HK-2 (cell line): ENCODE results near the gene SORCS2.

Experiments
- DNase-seq: peaks from one replicate; pipeline ENCODE4 v3.0.0-alpha.2; 2018; ENCODE audit not compliant: unreplicated experiment

SORCS2 gene

DNA sequence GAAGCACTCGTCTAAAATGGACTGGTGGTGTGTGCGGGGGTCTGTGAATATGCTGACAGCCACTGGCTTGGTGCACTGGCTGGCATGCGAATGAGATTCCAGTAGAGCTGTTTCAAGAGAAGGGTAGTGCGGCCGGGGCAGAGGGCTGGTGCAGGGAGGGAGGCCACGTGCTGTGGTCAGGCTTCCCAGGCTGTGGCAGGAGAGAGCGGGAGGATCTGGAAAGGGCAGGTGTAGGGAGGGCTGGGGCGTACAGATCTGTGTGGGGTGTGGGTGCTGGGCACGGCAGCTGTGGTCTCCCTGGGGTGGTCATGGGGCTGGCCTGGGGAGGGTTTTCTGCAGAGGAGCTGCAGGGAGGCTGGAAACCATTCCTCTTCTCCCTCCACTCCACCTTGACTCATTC lies 30.2 kb downstream of the SORCS2 start:
- no peak for DNase-seq

DNA sequence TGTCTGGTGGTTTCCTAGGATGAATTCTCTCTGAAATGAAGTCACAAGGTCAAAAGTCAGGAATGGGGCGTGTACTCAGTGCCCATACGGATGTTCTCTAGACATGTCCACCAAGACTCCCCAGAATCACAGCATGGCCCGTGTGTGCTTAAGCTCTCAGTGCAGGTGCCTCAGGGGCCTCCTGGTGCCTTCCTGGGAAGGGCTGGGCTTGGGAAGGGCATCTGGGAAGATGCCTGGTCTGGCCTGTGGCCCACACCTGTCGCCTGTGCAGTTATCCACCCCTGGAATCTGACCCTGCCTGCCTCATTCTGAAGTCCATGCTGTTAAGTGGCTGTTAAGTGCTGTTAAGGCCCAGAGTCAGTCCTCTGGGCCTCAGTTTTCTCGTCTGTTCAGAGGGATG lies 31.2 kb downstream of the SORCS2 start:
- DNase-seq, result no peak

DNA sequence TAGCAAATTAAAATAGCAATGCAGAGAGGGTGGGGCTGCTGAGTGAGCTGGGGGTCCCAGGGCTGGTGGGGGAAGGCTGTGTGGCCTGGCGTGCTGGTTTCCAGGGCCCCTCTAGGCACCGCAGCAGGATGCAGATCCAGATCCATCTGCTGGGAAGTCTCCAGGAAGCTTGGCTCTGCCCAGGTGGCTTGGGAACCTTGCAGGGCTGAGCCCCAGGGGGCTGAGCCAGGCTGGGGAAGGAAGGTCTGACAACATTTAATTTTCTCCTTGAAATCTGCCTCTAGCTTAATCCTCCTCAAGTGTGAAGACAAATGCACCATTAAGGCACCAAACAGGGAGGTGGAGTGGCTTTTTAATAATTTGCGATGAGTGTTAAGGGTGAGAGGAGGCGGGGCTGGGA lies 31.7 kb downstream of the SORCS2 start:
- DNase-seq, result no peak

DNA sequence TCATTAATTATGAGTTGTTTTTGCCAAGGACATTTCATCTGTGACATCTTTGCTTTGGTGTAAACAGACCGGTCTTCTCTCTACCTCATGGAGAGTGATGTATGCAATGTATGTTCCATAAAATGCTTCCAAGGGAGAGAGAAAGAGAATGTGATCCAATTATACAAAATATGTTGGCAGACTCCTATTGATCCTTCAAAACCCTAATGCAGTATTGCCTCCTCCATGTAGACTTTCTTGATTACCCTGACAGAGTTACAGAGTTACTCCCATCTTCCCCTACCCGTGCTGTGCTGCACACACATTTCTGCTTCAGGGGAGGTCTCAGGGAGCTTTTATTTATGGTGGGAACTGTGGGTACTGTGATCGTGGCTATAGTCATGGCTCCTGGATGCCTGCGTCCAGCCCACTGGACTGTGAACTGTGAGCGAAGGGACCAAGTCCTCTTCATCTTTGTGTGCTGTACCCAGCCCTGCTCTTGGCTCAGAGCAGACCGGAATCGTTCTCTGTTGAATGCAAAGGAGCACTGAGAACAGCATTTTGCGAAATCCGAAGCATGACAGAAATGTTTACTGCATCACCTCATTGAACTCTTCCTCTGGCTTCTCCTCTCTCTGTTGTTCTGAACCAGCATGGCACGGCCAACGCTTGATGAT lies 32.7 kb downstream of the SORCS2 start:
- no peak for DNase-seq

DNA sequence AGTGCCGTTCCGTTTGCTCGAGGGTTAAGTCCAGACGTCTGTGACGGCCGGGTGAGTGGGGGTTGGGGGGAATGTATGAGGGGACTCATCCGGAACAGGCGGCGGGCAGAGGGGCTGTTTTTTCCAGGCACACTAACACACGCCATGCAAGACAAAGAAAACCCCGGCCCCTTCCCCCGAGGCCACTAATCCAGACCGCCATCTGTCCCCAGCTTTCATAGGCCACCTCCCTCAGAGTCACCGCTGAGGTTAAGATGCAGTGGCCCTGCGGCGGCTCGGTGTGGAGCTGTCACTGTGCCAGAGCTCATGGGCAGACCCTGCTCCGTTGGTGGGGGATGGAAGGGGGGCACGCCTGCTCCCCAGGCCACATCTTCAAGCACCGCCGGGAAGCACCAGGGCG lies 34.1 kb downstream of the SORCS2 start:
- DNase-seq, result no peak

DNA sequence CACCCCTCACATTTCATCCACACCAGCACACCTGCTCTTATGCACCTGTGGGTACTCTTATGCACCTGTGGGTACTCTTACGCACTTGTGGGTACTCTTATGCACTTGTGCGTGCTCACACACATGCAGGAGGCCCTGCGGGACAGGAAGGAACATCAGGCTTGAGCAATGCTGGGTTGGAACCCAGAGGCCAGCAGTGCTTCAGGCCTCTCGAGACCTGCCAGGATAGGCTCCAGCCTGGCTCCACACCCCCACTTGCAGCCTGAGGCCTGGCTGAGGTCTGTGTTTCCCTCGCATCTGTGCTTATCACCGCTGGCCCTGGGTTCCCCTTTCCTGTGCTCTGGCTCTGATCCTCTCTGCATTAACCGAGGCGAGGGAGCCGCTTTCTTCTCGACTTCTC lies 34.7 kb downstream of the SORCS2 start:
- no peak for DNase-seq

DNA sequence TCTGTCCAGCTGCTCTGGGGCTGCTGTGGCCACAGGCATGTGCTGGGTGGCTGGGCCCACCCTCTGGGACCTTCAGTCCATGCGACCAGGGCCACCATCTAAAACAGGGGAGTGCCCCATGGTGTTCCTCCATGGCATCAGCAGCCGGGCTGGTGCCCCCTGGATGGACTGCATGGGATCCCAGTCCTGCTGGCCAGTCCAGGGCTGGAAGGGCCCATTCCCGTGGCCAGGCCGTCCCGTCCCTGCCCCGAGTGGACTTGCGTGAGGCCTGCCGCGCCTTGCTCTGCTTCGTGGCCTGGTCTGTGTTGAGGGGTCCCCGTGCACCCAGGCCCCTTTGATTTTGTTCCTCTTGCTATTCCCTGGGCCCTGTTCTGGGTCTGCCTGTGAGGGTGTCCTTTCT lies 36.4 kb downstream of the SORCS2 start:
- no peak for DNase-seq

DNA sequence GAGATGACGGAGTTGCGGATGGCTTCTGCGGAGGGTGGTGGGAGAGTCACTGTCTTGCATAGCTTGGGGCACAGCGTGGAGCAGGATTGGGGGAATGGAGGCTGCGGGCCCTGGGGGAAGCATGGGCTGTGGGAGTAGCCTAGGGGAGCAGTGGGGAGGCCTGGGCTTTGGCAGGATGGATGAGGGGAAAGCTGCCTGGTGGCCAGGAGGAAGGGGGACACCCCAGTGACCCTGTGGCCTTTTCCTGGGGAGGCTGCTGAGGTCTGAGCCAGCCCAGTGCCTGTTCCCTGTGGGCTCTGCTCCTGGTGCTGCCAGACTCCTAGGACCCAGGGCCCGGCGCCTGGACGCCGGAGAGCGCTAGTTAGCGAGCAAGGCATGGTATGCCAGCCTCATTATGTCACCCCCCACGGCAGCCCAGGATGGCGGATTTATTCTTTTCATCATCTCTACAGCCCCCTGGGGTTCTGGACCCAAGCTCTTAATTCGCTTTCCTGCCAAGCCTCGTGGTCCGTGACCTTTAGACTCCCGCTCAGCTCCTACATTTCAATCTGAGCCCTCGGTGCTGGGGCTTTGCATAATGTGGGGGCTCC lies 39.8 kb downstream of the SORCS2 start:
- DNase-seq, result no peak

DNA sequence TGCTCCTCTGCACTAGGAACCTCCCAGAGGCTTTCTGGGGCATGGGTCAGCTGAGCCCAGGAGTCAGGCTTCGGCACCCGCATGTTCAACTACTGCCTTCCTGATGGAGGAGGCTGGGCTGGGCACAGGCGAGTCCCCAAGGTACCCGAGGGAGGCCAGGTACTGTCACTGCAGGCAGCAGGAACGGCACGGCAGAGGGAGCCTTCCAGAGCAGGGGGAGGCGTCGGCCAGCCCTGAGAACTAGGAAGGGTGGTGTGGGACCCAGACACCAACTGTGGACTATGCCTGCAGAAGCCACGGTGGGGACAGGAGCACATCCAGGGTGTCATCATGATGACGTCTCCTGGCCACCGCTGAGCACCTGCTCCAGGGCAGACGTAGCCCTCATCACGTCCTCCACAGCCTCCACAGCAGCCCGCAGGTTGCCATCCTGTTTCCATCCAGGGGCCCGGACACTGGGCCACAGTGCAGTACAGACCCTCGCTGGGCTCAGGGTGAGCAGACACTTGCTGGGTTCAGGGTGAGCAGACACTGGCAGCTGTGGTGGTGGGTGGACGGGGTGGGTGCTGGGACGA lies 40.8 kb downstream of the SORCS2 start:
- DNase-seq, result no peak

DNA sequence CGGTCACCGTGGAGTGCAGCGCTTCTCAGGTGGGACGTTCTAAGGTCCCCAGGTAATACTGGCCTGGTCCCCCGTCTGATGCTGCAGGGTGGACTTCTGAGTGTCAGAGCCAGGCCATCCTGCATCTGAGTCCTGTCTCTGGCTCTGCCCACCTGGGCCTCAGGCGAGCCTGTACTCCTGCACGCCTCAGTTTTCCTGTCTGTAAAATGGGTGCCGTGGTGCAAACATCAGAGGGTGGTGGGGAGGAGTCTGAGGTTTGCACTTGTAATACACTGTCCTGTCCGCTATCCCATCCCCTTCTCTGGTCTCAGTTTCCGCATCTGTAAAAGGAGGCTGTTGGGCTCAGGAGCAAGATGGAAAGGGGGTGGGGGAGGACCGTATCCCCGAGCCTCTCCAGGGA lies 41.3 kb downstream of the SORCS2 start:
- DNase-seq, result no peak

DNA sequence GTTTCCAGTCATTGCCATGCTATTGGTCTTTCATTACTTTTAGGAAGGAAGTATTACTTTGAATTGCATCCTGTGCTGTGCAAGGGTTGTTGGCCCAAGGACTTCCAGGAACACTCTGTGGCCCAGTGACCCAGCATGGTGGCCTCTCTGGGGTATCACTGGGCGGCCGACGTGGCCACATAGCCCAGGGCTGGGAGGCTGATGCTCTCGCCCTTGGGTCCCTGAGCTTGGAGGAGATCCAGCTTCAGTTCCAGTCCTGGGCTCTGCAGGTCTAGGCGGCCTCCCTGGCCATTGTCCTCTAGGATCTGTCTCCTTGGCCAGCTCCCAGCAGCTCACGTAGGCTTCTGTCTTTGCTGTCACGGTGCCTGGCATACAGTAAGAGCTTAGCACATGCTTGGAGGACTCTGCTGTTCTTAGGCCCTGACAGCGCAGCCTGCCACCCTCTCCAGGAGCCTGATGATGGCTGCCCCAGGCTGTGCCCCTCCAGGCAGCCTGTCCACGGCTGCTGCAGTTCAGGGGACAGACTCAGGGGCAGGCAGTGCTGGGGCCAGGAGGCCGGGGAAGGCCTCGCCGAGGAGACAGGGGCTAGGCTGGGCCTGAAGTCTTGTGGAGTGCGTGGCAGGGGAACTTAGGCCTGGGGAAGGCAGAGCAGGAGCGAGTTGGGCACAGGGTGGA lies 42.2 kb downstream of the SORCS2 start:
- no peak for DNase-seq

DNA sequence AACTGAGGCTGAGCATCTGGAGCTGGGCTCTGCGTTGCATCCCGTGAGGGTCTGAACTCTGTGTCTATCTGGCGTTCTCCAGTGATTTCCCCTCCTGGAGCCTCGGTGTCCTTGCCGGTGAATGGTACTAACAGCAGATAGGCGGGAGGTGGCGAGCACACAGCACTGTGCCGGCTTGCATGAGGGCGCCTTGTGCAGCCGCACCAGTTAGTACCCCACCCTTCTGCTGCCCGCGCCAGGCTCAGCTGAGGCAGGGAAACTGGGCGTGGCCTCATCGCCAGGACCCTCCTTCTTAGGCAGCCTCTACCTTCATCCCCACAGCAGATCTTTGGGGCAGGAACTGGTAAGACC lies 42.7 kb downstream of the SORCS2 start:
- DNase-seq, result no peak

DNA sequence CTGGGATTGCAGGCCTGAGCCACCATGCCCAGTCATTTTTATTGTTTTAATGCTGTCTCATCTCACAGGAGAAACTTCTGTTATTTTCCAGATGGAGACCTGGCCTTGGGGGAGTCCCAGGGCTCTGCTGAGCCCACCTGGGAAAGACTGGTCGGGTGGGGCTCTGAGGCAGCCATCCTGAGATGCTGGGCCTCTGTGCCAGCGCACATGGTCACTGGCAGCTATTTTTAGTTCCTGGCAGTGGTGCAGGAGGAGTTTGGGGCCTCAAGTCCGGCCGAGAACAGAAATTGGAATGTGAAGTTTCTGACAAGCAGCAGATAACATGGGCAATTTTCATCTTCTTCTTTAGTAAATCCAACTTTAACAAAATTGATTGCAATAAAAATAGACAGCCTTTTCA lies 44.5 kb downstream of the SORCS2 start:
- no peak for DNase-seq

DNA sequence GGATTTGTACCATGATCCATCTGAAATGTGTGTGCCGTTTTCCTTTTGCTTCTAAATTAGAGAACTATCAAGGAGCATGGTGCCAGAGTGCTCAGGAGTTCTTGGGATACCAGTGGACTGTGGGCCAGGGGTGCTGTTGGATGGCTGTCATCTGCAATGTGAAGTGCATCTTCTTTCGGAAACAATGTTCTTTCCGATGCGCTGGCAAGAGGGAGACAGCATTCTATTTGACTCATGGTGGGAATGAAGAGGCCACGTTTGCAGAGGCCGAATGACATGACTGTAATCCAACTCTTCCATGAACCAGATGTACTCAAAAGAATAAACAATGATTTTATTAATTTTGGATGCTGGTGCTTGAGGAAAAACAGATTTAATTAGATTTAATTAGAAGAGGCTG lies 45.5 kb downstream of the SORCS2 start:
- DNase-seq, result no peak

DNA sequence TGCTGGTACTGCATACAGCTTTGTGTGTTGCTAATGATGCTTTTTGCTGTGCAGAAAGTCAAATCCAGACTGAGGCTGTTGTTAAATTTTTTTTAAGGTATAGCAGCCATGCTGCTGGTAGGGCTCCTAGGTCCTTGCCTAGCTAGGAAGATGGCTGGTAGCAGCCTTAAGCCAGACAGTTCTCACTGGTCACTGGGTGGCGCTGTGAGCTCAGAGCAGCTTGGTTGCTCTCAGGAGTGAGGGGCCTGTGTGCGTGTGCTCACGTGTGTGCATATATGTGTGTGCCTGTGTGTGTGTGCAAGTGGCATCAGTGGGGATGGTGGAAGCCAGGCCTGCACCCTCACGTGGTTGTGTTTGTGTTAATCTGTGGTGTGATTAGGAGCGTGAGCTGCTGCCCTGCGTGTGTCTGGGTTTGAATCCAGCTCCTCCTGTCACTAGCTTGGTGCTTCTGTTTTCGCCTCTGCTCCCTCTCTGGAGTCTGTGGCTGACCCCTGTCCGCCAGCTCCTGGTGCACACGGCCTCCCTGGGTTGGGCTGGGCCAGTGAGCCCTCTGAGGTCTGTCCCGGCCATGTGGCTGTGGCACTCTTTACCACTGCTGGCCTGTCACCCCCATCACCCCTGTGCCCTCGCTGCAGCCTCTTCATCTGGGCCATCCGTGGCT lies 46.1 kb downstream of the SORCS2 start:
- DNase-seq, result no peak

DNA sequence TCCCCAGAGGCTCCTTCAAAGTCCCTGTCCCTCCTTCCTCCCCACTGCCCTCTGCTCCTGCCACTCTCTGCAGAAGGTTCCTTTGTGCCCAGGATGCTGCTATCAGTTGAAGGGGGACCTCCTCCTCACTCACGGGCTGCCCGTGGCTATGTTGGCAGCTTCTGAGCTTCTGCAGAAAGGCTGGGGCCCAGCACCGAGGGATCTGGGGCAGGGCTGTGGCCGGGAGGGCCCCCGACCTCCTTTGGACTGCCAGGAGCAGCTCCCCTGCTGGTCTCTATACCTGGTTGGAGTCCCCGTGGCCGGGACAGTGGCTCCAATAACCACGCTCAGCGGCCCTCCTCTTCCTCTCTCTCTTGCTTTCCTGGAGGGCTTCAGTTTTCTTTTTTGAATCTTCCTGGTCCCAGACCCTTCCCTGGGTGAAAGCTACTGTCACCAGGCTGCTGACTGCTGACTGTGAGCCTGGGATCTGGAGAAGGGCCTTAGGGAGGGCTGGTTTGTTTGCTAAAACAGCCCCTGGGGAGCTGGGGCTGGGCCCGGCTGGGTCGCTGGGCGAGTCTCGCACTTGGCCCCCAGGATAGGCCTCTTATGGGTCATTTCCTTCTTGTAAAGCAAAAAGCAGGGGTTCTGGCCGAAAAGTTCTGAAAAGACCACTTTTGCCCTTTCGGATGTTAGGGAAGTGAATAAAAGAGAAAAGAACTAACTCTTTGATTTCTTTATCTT lies 46.9 kb downstream of the SORCS2 start:
- DNase-seq, result no peak

DNA sequence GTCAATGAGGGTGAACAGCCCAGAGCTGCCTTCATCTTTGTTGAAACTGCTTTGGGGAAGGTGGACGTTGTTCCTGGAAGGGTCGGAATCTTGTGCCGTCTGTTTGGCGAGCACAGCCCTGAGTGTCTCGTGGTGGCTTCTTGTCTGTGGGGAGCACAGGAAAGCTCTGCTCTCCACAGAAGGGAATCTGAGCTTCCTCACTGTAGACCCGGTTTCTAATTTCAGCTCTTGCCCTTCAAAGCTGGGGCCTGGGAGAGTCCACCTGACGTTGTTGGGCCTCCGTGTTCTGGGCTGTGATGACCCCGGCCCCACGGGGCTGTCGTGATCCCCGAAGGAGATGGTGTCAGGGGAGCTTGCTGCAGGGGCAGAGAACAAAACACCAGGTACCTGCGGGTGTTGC lies 47.5 kb downstream of the SORCS2 start:
- no peak for DNase-seq

DNA sequence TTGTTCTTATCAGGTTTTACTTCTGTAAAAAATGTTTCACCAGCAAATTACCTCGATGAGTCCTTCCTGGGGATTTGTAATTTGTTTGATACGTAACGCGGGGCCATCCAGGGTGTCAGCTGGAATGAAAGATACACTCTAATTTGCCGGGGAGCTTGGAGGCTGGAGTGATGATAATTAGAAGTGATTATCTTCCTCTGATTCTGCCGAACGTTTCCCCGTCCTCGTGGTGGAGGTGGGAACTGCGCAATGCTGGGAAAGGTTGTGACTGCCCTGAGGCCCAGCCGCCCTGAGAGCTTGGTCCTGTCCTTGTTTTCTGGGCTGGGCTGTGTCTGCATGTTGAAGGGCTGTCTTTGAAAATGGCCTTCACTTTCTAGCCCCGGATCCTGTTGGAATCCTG lies 48.0 kb downstream of the SORCS2 start:
- DNase-seq, result no peak

DNA sequence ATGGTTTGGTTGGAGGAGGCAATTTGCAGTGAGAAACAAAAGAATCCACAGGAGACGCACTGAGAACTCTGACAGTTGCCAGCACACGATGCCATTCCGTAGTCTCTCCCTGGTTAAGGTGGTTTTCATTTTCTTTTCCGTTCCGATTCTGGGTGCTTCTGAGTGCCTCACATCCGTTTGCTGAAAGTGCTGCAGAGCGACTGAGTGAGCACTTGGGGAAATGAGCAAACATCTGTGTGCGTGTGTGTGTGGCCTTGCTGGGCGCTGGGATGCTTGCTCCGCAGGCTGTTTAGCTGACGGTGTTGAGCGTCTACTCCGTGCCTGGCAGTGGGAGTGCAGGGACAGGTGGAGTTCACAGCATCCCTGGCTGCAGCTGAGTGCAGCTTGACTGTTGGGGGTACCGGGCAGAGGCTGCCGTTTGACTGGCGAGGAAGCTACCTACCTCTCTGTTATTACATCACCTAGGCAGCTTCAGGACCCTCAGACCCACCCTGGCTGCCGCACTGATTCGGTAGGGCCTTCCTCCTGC lies 49.3 kb downstream of the SORCS2 start:
- no peak for DNase-seq

DNA sequence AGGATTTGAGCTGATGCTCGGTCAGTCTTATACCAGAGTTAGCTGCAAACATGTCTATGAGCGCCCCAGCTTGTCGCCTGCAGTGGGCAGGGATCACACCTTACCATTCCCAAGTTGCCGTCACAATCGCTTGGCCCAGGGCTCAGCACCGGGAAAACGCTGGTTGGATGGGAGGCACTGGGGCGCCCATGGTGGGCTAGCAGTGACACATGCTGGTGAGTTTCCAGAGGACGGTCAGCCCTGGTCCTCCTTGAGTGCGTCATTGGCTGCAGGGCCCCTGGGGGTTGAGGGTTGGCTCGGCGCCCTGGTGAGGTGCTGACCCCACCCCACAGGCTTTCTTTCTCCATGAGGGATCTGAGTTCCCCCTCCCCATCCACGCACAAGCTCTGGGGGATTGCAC lies 50.4 kb downstream of the SORCS2 start:
- DNase-seq, result no peak

DNA sequence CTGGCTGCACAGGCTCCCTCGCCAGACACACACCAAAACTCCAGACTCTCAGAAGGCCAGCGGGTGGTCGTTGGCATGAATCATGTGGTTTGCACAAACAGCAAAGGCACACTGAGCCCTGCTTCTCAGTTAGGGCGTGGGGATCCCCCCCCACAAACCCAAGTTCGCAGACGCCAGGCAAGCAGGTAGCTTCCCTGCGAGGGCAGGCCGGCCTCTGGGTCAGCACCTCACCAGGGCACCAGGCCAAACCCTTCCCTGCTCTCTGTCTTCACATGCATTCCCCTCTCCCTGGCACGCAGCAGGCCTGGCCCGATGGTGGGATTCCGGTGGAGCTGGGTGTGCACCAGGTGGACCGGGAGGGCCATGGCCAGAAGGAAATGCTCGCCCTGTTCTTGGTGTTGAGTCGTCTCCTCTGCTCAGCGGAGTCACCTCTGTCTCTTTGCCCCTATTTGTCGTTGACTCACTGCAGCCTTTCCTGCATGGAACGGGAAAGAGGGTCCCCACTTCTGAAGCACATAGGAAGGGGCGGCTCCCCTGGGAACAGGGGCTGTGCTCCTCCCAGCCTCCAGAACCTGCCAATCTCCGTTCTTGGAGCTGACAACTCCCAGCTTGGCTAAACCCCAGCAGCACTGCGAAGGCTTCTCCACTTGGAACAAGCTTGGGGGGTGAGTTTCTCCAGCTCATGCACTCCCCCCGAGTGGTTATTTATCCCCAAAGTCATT lies 51.4 kb downstream of the SORCS2 start:
- DNase-seq, result no peak
